GM18907 (cell line): ENCODE data around the gene RNASE1.

Experiments
- ATAC-seq: cut with Tn5 transposase; IDR thresholded peaks from one replicate; pipeline ENCODE4 v1.9.1; 2021; ENCODE audit warnings: mild to moderate bottlenecking, moderate library complexity; ENCODE audit not compliant: unreplicated experiment

Gene RNASE1

DNA sequence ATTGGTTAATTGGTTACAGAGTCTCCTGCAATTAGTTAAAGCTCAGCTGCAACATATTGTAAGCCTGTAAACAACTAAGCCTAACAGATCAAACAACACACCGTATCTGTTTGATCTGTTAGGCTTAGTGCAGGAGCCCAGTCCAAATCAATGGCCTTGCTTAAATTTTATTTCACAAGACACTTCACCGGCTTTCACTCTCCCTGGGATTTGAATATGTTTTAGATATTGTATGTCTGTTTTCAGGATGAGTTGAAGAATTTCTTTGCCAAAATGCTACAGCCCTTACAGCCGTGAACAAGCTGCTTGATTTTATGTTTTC is 5.5 kb upstream of the RNASE1 start:
- ATAC-seq = no peak

DNA sequence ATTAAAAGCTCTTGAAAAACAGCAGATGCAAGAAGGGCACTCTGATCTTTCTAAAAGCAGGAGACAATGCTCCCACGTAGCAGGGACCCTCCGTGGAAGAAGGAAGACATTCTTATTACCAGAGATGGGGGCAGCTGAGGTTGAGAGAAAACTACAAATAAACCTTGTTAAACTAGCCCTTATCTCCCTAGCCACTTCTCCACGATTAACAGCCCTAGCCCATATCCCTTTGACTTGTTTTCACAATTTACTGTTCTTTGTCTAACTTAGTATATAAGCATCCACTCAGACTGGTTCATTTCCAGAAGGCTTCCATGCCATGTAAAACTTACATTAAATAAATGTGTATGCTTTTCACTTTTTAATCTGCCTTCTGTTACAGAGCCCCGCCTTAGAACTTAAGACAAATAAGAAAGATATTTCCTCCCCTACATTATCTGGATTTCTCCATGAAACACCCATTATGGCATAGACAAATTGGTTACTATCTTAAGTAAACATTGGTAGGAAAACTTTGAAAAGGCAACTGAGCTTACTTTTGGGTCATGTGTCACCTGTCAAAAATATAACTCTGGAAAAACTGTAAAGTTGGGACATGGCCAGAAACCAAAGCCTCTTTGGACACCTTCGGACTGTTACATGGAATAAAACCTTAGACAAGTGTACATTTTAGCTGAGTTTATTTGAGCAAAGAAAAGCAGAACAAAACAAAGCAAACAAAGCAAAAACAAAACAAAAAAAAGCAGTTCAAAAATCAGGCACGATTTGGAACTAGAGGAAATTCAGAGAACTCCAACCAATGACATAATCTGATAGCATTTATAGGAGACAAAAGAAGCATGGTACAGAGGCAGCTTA is 4.9 kb upstream of the RNASE1 start:
- no peak for ATAC-seq

DNA sequence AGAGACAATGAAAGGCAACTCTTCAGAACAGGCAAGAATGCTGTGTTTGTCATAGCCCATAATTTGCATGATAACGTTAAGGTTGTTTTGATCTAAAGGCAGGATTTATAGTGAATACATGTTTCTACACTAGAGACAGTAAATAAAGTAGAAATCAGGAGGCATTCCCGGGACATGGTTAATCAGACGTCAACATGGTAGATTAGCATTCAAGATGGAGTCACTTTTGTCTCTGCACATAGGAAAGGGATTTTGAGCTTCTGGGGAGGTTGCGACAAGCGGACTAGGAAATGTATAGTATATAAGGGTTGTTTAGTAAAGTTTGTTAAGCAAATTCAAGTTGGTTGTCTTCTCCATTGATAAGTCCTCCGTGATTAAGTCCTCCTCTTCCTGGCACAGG is 2.8 kb upstream of the RNASE1 start:
- ATAC-seq = no peak

DNA sequence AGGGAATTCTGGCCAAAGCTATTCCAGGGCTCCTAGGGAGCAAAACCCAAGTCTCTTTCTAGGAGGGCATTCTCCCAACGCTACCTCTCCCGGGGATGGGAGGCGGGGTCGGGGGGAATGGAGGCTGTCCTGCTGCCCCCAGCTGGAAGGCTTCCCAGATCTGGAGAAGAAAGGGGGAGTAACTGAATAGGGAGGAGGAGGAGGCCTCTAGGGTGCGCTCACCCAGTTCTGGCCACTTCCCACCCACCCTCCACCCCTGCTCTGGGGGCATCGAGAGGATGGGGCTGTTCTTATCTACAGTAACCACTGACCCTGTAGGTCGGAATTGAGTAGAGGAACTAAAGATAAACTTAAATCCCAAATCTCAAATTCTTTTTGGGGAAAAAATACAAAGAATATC is 579 bp upstream of the RNASE1 start:
- no peak for ATAC-seq

DNA sequence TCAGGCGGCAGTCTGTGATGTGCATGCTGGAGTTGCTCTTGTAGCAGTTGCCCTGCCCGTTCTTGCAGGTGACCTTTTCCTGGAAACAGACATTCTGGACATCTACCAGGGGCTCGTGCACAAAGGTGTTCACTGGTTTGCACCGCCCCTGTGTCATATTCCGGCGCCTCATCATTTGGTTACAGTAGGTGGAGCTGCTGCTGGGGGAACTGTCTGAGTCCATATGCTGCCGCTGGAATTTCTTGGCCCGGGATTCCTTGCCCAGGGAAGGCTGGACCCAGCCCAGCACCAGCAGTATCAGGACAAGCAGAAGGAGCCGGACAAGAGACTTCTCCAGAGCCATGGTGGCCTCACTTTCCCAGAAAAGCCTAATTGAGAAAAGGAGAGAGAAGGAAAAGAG is 918 bp downstream of the RNASE1 start:
- ATAC-seq = no peak

DNA sequence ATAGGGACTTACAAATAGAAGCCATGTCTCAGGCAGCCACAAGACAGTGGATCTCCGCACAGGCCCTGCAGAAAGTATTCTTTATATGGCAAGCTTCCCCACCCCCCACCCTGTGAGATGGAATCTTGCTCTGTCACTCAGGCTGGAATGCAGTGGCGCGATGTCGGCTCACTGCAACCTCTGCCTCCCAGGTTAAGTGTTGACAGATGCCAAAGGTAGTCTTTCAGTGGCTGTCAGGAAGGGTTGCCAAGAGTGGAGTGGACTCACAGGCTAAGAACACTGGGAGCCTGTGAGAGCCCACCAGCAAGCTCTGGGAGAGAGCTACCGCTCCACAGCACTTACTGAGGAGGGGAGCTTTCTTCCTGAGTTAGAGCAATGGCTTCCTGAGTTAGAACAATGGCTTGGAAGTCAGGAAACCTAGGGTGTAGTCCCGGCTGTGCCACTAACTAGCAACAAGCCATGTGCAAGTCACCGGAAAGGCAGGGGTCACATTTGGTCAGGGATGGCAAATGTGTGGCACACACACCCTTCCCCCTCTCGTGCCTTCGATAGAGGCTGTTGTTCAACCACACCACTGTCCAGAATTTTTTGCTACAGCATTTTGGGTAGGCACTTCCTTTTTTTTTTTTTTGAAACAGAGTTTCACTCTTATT is 2.6 kb downstream of the RNASE1 start:
- no peak for ATAC-seq

DNA sequence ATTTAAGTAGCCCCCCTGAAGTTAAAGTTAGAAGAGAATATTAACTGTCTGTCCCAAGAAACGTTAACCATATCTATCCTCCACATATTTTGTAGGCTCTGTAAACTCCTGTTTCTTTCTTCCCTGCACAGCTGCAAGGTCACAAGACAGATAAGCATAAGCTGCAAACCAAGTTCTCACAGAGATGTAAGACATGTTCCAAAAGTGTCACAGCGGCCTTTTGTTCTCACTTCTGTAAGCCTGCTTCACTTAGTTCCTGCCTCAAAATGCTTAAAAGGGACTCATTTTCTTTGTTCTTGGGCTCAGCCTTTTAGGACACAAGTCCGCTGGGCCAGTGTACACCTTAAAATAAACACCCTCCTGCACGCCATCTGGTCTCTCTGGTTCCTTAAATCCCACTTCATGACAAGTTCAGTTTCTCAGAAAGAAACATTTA is 3.2 kb downstream of the RNASE1 start:
- no peak for ATAC-seq

DNA sequence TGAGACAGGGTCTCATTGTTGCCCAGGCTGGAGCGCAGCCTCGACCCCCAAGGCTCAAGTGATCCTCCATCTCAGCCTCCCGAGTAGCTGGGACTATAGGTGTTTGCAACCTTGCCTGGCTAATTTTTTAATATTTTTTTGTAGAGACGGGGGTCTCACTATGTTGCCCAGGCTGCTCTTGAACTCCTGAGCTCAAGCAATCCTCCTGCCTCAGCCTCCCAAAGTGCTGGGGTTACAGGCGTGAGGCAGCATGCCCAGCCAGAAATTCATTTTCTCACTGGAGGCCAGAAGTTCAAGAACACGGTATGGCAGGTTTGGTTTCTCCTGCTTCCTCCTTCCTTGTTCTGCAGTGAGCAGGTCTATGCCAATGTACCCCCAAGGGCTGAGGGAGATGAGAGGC is 3.7 kb downstream of the RNASE1 start:
- ATAC-seq = no peak

DNA sequence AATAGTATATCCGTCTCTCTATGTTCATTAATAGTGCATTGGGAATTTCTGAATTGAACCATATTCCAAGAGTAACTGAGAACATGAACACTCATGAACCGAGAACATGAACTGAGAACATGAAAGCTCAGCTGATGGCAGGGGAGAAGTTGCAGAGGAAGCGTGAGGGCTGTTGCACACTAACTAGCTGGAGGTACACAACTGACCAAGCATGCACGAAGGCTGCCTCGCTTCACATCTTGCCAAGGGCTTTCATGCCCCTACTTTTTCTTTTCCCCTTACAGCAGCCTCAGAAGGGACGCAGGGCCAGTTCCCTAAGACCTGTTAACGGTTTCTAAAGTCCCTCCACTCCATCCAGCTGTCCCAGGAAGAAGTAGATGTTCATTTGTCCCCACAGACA is 4.3 kb downstream of the RNASE1 start:
- no peak for ATAC-seq

DNA sequence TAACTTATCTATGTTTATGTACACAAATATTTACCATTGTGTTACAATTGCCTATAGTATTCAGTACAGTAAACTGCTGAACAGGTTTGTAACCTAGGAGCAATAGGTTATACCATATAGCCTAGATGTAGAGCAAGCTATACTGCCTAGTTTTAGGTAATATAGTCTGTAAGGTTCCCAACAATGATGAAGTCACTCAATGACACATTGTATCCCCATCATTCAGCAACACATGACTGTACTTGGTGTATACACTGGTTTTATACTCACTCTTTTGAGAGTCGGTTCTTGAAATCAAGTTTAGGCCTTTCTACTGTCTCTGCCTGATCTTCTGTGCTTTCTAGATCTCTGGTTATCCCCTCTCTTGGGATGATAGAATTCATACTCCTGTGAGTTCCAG is 5.5 kb downstream of the RNASE1 start:
- no peak for ATAC-seq

DNA sequence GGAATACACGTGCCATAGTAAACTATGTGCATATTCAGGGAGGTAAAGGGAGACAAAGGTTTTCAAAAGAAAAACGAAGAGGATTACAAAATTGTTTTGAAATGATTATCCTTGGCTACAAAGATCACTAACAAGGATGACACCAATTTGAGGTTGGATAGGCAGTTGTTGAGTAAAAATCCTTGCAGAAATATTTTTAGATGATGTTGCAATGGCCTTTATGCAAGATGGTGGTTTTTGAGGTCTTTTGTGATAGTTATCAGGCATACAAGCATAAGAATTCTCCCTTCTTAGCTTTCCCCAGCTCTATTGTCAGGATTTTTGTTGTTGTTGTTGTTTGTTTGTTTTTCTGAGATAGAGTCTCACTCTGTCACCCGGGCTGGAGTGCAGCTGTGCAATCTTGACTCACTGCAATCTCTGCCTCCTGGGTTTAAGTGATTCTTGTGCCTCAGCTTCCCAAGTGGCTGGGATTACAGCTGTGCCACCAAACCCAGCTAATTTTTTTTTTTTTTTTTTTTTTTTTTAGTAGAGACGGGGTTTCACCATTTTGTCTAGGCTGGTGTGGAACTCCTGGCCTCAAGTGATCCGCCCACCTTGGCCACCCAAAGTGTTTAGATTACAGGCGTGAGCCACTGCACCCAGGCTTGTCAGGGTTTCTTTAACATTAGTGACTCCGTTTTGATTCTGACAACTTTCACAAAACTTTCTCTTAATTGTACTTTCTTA is 7.8 kb downstream of the RNASE1 start:
- ATAC-seq = no peak

DNA sequence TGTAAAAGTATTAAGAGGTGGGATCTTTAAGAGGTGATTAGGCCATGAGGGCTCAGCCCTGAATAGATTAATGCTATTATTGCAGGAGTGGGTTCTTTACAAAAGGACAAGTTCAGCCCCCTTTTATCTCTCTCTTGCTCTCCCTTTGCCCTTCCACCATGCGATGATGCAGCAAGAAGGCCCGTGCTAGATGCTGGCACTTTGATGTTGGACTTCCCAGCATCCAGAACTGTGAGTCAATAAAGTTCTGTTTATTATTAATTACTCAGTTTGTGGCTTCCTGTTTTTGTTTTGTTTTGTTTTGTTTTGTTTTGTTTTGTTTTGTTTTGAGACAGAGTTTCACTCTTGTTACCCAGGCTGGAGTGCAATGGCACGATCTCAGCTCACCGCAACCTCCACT is 10.1 kb downstream of the RNASE1 start:
- no peak for ATAC-seq

DNA sequence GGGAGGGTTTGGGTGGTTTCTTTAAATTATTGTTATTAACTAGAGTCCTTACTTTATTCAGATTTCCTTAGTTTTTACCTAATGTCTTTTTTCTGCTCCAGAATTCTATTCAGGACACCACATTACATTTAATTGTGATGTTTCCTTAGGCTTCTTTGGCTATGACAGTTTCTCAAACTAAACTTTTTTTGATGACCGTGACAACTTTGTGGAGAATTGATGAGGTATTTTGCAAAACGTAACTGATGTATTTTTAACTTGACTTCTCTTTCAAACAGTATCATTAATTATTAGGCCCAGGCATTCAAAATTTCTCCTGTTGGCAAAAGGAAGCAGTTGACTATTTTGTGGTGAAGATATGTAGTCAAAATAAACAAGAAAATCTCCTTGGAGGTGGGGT is 11.0 kb downstream of the RNASE1 start:
- ATAC-seq = no peak

DNA sequence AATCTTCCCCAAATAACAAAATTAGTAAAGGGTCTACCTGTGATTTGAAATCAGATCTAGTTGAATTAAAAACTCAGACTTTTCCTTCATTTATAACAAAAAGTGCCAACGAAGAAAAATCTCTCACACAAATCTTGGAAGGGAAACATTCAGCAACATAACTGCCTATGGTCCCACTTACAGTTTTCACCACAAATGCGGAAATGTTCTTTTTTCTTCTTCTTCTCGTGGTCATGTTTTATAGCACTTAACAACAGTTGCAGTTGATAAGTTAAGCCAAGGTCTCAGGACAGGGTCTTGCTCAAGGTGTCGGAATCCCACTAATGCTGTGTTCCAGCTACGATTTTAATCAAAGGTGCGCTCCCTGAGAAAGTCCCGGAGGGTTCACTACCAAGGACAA is 11.5 kb downstream of the RNASE1 start:
- ATAC-seq = no peak

DNA sequence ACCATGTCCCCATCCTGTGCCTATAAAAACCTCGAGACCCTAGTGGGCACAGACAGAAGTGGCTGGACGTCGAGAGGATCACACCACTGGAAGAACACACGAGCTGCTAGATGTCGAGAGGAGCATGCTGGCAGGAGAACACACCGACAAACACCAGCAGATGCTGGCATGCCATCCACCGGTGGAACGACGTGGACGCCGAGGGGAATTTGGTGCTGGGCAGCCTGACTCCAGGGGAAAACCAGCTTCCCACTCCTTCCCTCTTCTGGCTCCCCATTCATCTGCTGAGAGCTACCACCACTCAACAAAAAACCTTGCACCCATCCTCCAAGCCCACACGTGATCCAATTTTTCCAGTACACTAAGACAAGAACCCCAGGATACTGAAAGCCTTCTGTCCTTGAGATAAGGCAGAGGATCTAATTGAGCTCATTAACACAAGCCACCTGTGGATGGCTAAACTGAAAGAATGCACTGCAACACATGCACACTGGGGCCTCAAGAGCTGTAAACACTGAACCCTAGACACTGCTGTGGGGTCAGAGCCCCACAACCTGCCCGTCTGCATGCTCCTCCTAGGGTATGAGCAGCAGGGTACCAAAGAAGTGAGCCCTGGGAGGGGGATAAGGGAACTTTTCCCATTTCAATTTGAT is 12.1 kb downstream of the RNASE1 start:
- no peak for ATAC-seq

DNA sequence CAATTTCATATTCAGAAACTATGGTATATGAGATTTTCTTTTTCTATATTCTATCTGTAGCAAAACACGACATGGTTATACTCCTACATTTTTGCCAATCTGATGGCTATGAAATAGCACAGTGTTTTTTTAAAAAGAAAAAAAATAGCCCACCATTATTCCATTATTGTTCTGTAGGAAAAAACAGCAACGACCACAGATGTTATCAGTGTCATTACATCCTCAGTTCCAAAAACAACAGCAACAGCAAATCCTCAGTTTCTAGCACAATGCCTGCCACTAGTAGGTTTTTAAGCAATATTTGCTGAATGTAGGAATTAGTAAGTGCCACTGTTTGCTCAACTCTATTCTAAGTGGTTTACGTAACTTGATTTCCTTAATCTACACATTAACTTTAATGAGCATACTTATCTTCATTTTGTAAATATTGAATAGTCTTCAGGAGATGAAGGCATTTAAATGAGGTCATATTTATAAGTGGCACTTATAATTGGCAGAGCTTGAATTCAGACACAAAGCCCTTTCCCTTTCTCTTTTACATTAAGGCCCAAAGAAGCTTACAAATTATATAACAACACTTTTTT is 13.3 kb downstream of the RNASE1 start:
- ATAC-seq = no peak

DNA sequence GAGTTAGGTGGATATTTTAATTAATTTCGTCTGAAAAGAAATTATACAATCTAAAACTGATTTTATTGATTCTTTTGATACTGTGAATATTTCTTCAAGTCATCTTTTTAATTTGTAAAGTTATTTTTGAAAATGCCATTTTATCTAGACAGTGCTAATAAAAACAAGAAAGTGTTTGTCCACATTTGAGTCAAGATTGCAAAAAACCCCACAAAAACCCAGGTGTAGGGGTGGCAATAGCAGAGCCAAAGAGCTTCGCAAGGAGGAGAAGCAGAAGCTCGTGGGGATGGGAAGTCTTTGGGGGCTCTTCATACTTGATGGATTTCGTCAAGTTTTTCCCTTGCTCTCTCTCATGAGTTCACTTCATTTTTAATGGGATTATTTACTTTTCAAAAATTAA is 15.6 kb downstream of the RNASE1 start:
- no peak for ATAC-seq

DNA sequence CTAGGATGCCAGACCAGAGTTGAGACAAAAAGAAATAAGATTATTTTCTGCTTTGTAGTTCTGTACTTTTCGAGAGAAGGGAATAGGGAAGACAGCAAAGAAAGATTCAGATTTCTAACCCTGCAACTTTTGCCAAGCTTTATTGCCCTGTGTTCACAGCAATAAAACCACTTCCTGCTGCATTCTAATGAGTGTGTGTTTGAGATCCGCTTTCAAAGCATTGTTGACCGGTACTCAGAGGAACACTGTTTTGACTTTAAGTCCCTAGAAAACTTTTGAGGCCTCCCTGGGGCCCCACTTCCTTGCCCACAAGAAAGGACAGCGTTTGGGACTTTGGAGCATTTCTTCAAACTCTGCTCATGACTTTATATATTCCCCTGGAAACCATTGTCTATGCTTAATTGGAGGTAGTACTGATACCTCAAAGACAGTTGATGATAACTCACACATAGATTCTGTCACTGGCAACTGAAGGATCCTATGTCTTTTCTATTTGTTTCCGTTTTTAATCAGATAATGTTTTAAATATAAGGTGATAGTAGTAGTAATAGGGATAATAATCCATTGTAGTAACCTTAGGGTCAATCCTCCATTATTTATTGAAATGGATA is 20.3 kb downstream of the RNASE1 start:
- ATAC-seq = peak; percentile 68

DNA sequence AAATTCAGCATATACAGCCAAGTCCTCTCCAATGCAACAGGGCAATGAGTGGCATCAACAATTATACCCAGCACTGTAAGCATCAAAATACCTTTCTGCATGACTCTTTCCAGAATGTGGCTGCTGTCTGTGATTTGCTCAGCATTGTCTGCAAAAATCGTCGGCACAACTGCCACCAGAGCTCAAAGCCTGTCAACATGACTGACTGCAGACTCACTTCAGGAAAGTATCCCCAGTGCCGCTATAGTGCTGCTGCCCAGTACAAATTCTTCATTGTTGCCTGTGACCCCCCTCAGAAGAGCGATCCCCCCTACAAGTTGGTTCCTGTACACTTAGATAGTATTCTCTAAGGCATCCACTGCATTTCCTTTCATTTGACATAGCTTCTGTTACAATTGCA is 20.8 kb downstream of the RNASE1 start:
- no peak for ATAC-seq

DNA sequence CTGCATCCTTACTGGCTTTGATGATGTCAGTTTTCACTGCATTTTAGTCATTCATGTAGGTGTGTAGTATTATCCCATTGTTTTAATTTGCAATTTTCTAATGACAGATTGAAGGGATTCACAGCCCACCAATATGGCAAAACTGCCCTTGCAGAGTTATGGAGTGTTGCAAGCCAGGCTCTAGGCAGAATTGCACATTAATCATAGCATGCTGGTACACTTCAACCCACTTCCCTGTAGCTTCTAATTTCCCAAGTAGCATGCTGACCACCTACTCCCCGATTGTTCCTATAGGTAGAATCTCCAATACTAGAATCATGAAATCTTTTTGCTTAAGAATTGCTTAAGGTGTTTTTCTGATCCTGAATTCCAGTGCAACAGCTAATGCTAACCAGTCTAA is 26.7 kb downstream of the RNASE1 start:
- ATAC-seq = no peak

DNA sequence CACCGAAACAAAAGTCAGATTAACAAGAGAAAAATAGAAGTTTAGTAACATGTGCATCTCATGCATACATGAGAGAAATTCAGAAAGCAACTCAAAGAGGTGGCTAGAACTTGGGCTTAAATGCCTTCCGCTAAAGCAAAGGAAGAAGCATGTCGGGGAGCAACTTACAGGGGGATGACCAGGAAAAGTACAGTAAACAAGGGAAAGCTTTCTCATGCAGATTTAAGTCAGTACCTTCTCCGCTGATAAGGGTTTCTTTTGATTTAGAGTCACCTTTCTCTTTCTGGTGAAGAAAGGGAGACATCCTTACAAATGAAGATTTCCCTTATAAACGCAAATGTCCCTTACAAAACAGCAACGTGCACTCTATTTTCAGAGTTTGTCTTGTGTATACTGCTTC is 27.6 kb downstream of the RNASE1 start:
- ATAC-seq = no peak
